K562 (cell line): Measurements from ENCODE around the gene C11orf98. TPM values are rescaled to one million over a fixed set of nuclear protein-coding genes. Genes with fewer than 3 reads are reported as not detected.

Experiments used
- AFF4 ChIP-seq: sonication (generic); formaldehyde crosslinking; IDR thresholded peaks from 2 replicates; pipeline ENCODE4 v1.8.0; 2023; ENCODE audit warnings: mild to moderate bottlenecking, missing genetic modification reagents
- ARID4B ChIP-seq: sonication (generic); formaldehyde crosslinking; IDR thresholded peaks from 2 replicates; pipeline ENCODE4 v1.8.0; 2022; ENCODE audit warnings: mild to moderate bottlenecking, missing genetic modification reagents
- BRF1 ChIP-seq: IDR thresholded peaks from 3 replicates; pipeline ENCODE4 v1.6.1; 2011; ENCODE audit warnings: borderline replicate concordance, mild to moderate bottlenecking; ENCODE audit not compliant: insufficient read length; ENCODE audit errors: extremely low read depth
- DPF2 ChIP-seq: fragments of 450-650 bp; IDR thresholded peaks from 2 replicates; pipeline ENCODE4 v1.6.1; 2016
- MEF2A ChIP-seq: IDR thresholded peaks from 2 replicates; pipeline ENCODE4 v1.6.1; 2011; ENCODE audit warnings: low read depth, mild to moderate bottlenecking, low read length, moderate library complexity; ENCODE audit not compliant: control insufficient read depth
- NR0B1 ChIP-seq: fragments of 450-650 bp; IDR thresholded peaks from one replicate; pipeline ENCODE4 v1.6.1; 2018; ENCODE audit warnings: mild to moderate bottlenecking, moderate library complexity; ENCODE audit not compliant: partially characterized antibody
- PCBP1 ChIP-seq: fragments of 200-400 bp; formaldehyde crosslinking; IDR thresholded peaks from 2 replicates; pipeline ENCODE4 v1.6.1; 2018; ENCODE audit warnings: mild to moderate bottlenecking, low read depth, low read length; ENCODE audit not compliant: poor library complexity, severe bottlenecking
- PHF20 ChIP-seq: fragments of 450-650 bp; IDR thresholded peaks from 2 replicates; pipeline ENCODE4 v1.6.1; 2018; ENCODE audit not compliant: partially characterized antibody
- RBM15 ChIP-seq: fragments of 200-400 bp; formaldehyde crosslinking; IDR thresholded peaks from 2 replicates; pipeline ENCODE4 v1.6.1; 2018; ENCODE audit warnings: mild to moderate bottlenecking, low read length, moderate library complexity; ENCODE audit not compliant: insufficient read depth
- SMARCB1 ChIP-seq: IDR thresholded peaks from 2 replicates; pipeline ENCODE4 v1.6.1; 2011; ENCODE audit warnings: improper control_type of control experiment, low read depth; ENCODE audit not compliant: insufficient read length
- SNIP1 ChIP-seq: fragments of 450-650 bp; IDR thresholded peaks from 2 replicates; pipeline ENCODE4 v1.7.1; 2017; ENCODE audit warnings: low read depth, mild to moderate bottlenecking
- SRF ChIP-seq, 2 experiments: fragments of 250-450, 450-650 bp in 1 of 2; sonication (Bioruptor Pico) in 1 of 2; sonication (generic) in 1 of 2; formaldehyde crosslinking; IDR thresholded peaks; 2 replicates each; pipeline versions ENCODE4 v1.5.0 to v1.5.1; 2020 to 2022; ENCODE audit warnings: mild to moderate bottlenecking in 1 of 2, missing genetic modification reagents in 1 of 2
- SRSF7 ChIP-seq: fragments of 200-400 bp; formaldehyde crosslinking; optimal IDR thresholded peaks from 2 replicates; pipeline ENCODE3; 2017; ENCODE audit warnings: mild to moderate bottlenecking, low read depth, low read length
- U2AF1 ChIP-seq: fragments of 200-400 bp; formaldehyde crosslinking; optimal IDR thresholded peaks from 2 replicates; pipeline ENCODE3; 2017; ENCODE audit warnings: mild to moderate bottlenecking, low read depth, low read length, moderate library complexity
- ZNF212 ChIP-seq: fragments of 450-650 bp; formaldehyde crosslinking; IDR thresholded peaks from 2 replicates; pipeline ENCODE4 v1.4.0; 2020; ENCODE audit warnings: mild to moderate bottlenecking
- ZNF586 ChIP-seq: fragments of 450-650 bp; formaldehyde crosslinking; conservative IDR thresholded peaks from 2 replicates; pipeline ENCODE4 v1.4.0; 2020; ENCODE audit warnings: mild to moderate bottlenecking, moderate library complexity
- polyA plus RNA-seq, 8 experiments: library from polyadenylated mRNA; depleted of rRNA in 4 of 8; stranded (reverse) in 5 of 8; unstranded in 3 of 8; fragments of >200 nt; fragmentation: Nextera tagmentation in 2 of 8; fragmentation: Illumina TruSeq in 1 of 8; extraction: Ambion mirVana in 2 of 8; extraction: Trizol in 1 of 8; gene quantifications; 2 replicates each; pipeline versions ENCODE4 v1.2.1 to v1.2.3, GENCODE V29; 2011 to 2014; ENCODE audit warnings: inconsistent platforms in 1 of 8, missing spikeins in 1 of 8
- total RNA-seq, 7 experiments: library from RNA; depleted of rRNA in 6 of 7; stranded (reverse); fragments of >200 nt in 6 of 7; fragmentation: Illumina TruSeq in 2 of 7; extraction: Trizol in 2 of 7; gene quantifications; 2 replicates each; pipeline versions ENCODE4 v1.2.1 to v1.2.3, GENCODE V29; 2011 to 2021; ENCODE audit warnings: low replicate concordance in 1 of 7

The C11orf98 gene
- total and polyA plus RNA-seq, 9 of the 15 experiments (the other 6 are each of a cell fraction or from before 2014, with no cell fraction given): 103 to 352 (median 218) TPM

- TF ChIP-seq PHF20 (no peak), BRF1 (no peak), ZNF586 (no peak), U2AF1 (no peak), AFF4 (CRISPR knock-in tag) (0 out of 2 replicates have a peak, but pooled peaks have one; percentile 16), PCBP1 (no peak), SRSF7 (no peak), SNIP1 (no peak), SRF (CRISPR knock-in tag; IDR thresholded peaks at IDR 0.05) (no peak), DPF2 (0 out of 2 replicates have a peak, but pooled peaks have one; percentile 14), RBM15 (no peak), ZNF212 (no peak), MEF2A (no peak), NR0B1 (no peak), ARID4B (no peak), SMARCB1 (no peak)
Measured at GRCh38 chr11:62652161-62653006, 12.6 kb downstream of the C11orf98 start (continued).
